Measurements from ENCODE around the gene PLOD2. TPM values are rescaled to one million over a fixed set of nuclear protein-coding genes. Genes with fewer than 3 reads are reported as not detected.

Gene PLOD2
- total RNA-seq, 1 donor from 2014 or later: 0.23 TPM

DNA sequence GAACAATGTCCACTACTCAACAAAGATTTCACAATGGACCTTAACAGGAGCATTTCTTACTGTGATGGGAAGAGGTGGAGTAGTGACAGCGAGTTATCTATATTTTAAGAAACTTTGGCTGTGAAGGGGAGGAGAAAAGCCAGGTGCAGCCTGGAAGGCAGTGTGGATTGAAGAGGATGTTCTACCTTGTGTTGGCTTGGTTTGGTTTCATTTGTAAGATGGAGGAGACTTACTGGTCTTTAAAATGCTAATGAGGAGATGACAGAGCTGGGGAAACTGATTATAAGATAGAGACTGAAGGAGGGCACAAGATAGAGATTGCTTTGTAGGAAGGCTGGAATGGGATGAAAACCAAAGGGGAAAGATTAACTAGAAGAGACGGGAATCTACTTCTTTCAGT is 59.4 kb downstream of the PLOD2 start:
- intact Hi-C loops (cut with micrococcal nuclease): no loop called here

DNA sequence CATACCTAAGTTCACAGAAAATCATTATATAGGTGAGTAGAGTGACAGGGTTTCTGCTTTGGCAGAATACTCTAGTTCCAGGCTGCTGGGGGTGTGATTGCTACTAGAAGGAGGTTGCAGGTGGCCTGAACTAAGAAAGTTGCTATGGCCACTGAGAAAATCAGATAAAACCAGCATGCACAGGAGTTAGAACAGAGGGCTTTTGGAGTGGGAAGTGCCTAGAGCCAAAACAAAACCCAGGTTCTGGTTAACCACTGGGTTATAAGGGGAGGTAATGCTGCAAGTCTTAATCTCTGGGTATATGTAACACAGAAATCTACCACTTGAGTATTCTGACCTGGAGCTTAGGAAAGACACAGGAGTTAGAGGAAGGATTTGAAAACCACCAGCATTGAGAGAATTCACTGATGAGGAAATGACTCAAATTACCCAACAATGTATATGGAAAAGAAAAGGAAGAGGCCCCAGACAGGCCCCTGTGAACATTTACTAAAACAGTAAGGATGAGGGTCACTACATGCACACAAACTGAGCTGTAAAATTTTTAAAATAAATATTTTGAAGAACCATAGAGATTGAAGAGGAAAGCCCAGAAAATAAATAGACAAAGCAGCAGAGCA is 60.0 kb downstream of the PLOD2 start:
- intact Hi-C loops (cut with micrococcal nuclease): no loop called here

DNA sequence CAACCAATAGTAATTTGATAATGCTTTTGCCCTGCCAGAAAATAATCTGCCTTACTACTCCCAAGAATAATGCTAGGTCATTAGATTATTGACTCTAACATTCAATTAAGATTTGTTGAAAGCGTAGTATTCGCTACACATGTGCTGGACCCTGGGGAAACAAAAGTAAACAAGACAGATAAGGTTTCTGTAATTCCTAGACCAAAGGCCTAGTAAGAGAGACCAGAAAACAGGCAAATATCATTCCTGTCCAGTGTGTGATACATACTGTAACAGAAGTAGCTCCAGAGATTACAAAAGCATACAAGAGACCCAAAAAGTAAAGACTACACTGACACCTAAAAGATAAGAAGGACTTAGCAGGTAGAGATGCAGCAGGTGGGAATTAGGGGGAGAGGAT is 60.8 kb downstream of the PLOD2 start:
- intact Hi-C loops (cut with micrococcal nuclease): no loop called here

DNA sequence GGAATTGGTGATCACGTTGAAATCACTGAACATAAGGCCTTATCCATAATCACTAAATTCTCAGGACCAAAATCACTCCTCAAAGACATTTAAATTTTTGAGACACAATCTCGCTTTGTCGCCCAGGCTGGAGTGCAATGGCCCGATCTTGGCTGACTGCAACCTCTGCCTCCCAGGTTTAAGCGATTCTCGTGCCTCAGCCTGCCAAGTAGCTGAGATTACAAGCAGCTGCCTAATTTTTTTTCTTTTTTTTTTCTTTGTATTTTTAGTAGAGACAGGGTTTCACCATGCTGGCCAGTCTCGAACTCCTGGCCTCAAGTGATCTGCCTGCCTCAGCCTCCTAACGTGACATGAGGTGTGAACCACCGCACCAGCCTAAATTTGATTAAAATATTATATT is 61.7 kb downstream of the PLOD2 start:
- intact Hi-C loops (cut with micrococcal nuclease): no loop called here

DNA sequence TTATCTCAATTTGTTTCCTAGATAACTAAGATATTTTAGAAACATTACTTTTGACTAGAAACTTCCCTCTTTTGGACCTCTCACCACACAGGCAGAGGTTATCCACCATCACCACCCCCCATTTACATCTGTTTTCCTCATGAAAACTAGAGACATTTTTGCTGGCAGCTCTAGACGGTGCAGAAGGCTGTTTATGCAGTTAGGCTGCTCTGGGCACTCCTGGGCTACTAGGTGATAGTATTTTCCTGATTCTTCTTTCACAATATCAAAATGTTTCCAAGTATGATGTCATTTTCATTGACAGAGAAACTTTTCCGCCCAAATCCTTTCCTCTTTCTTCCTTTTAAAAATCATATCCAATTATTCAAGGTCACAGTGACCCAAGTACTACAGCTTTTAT is 67.1 kb downstream of the PLOD2 start:
- intact Hi-C loops (cut with micrococcal nuclease): no loop called here

DNA sequence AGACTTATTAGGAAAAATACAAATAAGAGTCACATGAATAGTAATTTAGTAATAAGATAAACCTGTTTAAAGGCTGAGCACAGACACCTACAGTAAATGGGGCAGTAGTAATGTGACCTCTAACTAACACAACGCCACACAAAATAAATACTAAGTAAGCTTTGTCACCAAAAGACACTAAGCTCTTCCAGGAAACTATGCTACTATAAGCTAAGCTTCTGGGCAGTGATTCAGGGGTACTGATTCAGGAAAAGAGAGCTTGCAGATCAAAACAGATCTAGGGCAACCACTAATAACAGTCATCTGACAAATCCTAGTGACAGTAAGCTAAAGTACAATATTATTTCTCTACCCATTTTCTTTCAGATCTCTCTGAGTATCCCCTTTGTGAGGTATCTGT is 68.8 kb downstream of the PLOD2 start:
- intact Hi-C loops (cut with micrococcal nuclease): no loop called here

DNA sequence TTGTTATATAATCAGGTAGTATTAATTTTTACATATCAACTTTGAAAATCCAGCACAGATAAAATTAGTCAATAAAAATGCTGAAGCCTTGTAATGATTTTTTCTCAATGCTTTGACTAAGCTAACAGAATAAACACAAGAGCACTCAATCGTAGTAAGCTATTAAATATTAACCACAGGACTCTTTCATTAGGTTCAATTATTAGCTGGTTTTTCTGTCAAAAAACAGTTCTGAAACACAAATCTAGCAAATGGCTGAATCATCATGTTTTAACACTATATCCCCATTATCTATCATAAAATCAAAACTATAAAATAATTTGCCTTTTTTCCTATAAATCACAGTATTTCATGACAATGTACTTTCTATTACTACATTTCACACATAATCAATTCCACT is 69.6 kb downstream of the PLOD2 start:
- intact Hi-C loops (cut with micrococcal nuclease): no loop called here

DNA sequence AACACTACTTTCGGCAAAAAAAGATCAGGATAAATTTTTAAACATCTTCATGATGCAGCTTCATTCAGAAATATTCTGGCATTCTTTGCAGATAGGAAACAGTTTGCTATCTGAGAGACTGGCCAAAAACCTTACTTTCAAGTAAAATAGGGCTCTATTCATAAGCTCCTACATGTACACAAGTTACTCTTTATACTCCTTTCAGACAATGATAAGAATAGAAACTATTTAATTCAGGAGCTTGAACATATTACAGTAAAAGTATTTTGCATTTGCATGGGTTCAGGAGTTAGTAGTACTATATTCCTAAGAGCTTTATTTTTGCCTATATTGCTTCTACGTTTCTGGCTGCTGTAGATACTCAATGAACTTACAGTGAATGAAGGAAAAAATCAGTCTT is 70.5 kb downstream of the PLOD2 start:
- intact Hi-C loops (cut with micrococcal nuclease): no loop called here

DNA sequence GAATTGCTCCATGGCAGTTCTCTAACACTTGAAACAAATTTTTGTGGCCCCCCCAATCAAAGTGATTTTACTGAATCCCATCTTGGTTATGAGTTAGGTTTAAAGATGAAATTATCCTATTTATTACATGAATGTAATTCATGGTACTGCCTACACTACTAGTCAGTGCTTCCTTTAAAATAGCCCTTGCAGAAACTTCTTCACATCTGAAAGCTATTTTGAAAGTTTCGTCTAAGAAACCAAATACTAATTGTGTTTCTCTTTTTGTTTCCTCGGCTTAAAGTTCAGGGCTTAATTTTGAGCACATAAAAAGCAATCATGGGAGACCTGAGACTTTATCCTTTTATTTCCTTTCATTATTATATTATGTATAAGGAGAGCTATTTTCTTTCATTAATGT is 72.1 kb downstream of the PLOD2 start:
- intact Hi-C loops (cut with micrococcal nuclease): no loop called here

DNA sequence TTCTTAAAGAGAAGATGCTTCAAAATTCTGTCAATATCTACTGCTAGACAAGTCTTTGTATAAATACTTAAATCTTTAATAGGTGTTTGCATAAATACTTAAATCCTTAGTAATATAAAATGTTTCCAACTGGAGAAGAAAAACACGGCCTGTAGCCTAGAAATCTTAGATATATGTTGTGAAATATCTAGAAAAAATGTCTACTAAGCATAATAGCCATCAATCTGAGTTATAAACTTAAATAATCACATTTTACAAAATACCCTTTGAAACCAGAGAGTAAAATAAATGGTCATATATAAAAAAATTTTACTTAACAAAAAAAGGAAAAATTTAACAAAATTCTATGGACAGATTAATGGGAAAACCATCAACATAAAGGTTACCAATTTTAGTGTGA is 73.9 kb downstream of the PLOD2 start:
- intact Hi-C loops (cut with micrococcal nuclease): no loop called here

DNA sequence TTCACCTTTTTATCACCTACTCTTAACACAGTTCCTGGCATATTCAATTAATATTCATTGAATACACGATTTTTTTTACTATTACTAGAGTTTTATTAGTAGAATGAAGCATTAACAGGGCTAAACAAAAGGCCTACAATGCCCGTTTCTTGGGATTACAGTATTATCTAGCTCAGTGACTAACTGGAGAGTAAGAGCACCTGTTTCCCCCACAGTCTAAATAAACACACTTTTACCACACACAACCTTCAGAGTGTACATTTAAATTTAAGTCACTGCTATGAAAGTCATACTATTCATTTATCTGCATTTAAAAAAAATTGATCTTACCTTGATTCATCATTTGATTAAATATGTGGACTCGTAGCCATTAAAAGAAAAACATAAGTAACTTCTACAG is 74.8 kb downstream of the PLOD2 start:
- intact Hi-C loops (cut with micrococcal nuclease): no loop called here

DNA sequence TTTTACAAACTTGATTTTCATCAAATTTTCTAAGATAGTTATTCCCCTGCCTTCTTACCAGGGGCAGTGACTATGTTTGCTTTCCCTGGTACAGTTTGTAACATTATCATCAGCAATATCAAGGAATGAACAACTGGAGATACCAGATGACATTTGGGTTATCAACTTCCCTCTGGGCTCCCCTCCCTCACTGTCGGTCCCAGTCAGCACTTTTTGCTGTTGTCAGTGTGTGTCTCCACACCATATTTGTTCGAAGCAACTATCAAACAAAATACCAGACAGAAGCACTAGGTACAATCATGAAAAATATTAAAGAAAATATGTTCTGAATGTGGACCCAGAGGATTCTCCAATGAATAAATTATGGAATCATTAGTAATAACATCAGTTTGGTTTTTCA is 75.3 kb downstream of the PLOD2 start:
- intact Hi-C loops (cut with micrococcal nuclease): no loop called here

DNA sequence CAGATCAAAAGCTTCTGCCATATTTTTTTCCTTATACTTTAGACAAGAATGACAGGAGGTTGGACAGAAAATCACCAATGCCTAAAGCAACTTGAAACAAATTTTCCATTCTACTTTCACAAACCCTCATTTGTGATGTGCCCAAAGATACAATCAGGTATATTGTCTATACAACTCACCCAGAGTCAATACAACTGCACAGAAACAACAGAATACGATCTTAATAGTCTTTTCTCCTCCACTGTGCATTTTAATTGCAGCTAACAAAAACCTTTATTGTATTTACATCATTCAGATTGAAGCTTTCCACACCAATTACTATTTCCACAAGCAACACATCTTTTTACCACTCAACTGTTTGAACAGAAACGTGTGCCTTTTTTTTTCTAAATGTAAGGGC is 80.4 kb downstream of the PLOD2 start:
- intact Hi-C loops (cut with micrococcal nuclease): no loop called here

DNA sequence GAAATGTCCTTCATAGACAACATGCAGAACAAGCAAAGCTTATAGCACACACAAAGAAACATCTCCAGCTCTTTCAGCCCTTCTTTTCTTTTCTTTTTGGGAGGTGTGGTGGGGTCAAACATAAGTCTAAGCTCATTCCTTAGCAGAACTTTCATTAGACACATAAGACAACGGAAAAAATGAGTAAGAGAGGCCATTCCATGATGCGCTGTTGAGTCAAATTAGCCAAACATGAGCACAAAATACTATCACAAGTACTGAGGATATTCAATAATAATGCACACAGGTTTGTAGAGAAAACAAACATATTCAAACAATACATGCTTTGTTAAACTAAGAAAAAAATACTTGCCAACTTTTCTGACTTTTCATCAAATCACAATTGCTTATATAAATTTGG is 83.0 kb downstream of the PLOD2 start:
- intact Hi-C loops (cut with micrococcal nuclease): no loop called here

DNA sequence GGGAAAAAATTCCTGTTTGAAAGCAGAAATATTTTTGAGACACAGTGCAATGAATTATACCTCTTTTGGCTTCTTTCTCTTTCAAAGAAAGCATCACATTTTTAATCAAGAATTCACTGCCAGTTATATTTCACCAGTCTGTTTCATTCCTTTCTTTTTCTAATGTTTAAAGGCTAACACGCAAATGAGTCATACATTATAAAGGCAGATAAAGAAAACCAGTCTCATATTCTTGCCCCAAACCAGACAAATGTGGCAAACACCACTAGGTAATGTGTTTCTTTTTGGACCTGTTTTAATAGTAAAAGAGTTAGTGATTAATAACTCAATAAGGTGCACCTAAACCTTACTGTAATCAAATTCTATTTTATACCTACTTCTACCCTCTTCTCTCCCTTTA is 83.8 kb downstream of the PLOD2 start:
- intact Hi-C loops (cut with micrococcal nuclease): no loop called here

DNA sequence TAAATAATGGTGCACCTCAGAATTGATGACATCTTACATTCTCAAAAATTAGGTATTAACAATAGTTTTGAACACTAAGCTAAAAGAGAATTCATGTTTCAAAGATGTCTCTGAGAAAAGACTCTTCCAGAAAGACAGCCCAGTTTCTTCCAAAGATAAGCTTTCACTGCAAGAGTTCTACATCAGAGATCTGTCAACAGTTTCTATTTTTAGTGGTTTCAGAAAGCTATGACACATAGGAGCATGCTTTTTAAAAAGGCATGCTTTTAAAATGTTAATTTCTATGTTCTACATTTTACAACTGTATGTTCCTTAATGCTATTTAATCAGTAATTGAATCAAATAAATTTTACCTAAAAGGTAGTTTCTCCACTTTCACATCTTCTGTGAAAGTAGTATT is 88.2 kb downstream of the PLOD2 start:
- intact Hi-C loops (cut with micrococcal nuclease): no loop called here

DNA sequence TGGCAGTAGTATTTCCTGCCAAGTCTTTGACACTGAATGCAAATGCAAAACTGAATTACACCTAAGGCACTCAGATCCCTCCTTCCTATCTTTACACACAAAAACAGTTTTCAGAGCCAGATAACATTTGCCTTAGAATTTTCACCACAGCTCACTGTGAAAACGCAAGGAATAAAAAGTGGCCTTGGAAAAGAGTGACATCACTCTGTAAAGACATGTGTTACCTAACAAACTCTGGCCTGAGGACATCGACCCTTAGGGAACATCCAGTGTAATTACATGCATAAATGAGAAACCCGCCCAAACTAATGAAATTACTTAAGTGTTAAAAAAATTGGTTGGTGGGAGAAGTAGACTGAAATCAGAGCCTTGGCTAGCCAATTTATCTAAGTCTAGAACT is 88.9 kb downstream of the PLOD2 start:
- intact Hi-C loops (cut with micrococcal nuclease): no loop called here

DNA sequence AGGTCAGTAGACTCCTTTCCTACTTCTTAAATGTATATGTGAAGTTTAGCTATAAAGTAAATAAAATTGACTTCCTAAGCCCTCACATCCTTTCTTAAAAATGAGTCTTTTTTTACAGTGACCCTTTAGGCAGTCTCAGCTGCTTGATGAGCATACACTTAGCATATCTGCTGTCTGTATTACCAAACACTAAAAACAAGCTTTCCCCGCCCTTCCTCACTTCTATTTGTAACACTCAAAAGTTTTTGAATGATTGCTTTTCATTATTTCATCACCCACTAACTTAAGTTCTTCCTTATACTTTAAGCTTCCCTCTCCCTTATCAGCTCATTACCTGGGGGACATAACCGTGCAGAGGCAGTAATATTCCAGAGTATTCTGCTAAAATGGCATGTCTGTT is 89.4 kb downstream of the PLOD2 start:
- intact Hi-C loops (cut with micrococcal nuclease): no loop called here

DNA sequence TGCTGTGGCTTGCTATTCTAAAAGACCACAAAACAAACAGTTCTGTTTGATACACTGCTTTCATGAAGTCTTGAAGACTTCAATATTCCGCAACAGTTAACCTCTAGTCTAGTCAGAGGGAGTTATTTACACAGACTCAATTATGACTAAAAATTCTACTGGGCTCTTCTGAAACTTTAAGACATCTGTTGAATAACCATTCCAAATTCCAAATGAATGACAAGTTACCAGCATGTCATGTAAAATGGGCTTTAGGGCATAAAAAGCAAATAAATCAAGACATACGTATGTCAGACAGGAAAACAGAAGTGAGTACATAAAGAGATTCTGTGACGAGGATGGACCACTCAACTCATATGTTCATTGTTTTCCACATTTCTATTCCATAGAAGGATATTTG is 93.9 kb downstream of the PLOD2 start:
- intact Hi-C loops (cut with micrococcal nuclease): loop anchor here (5.0 kb wide), 3 partner anchors 120 to 525 kb away; no protein-coding TSS in a partner anchor

DNA sequence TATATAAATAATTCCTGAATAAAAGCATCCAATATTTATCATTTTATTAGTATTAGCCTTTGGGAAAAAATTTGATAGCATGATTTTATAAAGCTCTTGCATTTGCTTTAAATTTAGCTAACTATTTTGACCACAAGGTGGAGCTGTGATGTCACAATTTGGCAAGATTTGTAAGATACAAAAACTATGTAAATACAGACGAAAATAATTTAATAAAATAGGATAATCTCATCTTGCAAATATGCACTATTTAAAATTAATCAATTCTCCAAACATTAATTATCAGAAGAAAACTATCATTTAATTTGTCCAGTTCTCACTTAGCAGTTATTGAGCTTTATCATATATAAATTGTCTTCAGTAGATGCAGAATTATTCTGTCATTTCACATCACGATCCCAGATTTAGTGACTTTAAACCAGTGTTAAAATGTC is 95.4 kb downstream of the PLOD2 start:
- intact Hi-C loops (cut with micrococcal nuclease): loop anchor here (1.0 to 5.0 kb wide), 4 partner anchors 122 to 575 kb away; no protein-coding TSS in a partner anchor

DNA sequence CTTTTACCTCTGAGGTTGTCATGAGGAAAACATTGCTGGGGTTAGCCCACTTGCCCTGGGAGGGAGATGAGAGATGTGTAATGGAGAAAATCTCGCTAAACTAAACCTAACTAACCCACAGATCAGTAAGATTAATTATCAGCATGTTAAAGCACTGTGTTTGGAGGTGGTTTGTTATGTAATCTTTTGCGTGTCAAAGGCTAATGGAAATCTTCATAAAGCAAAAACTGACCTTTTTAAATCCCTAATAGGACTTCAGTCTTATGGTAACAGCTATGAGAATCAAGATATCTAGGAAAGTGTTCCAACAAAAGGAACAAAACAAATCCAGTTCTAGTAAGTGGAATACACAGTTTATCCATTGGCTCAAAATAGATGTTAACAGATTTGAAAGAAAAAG is 102.7 kb downstream of the PLOD2 start:
- intact Hi-C loops (cut with micrococcal nuclease): no loop called here

DNA sequence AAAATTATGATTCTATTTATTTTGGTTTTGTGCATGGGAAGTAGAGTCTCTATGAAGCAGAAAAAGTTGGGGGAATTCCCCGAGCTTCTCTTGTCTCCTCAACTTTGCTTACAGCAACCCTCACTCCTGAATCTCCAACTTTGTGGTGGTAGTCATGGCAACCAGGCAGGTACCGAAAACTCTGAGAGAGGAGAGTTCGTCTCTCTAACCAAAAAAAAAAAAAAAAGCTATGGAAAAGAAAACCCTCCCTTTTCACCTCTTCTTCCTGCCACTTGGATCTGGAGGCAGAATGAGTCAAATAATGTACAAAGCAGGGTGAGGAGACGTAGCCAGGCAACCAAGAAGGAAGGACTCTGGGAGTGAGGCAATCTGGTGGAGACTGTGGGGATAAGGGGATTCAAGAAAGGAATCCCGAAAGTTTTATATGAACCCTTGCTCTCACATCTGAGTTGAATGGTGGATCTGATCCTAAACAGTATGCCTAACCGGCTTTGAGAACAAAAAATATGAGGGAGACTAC is 108.1 kb downstream of the PLOD2 start:
- intact Hi-C loops (cut with micrococcal nuclease): no loop called here

DNA sequence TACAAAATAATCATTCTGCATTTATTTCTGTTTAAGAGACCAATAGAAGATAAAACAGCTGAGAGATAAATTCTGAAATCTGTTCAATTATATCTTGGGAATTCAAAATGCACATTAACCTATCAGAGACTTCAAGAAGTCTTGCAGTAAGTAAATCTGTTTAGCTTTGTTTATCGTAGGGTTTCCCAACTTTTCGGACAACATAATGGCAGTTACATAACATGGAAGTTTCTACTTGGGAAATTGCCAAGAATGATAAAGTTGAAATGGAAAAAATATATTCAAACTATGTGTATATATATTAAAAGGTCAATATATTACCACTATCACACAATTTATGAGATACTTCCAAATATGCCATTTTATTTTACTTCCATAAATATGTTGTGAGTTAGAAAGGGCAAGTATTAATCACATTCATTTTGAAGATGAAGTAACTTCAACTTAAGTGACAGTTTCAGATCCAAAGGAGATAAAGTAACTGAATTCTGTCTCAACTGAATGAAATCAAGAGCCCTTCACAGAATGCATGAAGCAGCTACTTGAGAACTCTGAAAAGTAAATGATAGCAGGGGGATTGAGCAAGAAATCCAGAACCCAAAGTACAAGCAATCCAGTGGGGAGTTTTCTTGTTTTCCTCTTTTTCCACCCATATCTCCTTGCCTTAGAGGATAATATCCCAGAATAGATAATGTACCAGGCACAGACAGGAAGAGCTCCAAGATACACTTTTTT is 108.8 kb downstream of the PLOD2 start:
- intact Hi-C loops (cut with micrococcal nuclease): no loop called here

All from T-helper 2 cell treated with Interferon-gamma antibody and Interleukin-4, amounts not matched to agents 100 ng/mL and 5 ng/mL, for 36 hours (primary cell).